K562 (cell line): ENCODE measurements around the gene OVCH2. TPM values are rescaled to one million over a fixed set of nuclear protein-coding genes. Genes with fewer than 3 reads are reported as not detected.

Experiments
- ATAC-seq: fragments of 200-7000 bp; cut with Tn5 transposase; 3 replicates; pipeline ENCODE4 v1.9.1; 2020; ENCODE audit warnings: moderate library complexity
- BruUV-seq: library from RNA; stranded (reverse); fragments of 400-500 nt; replicated peaks from 2 replicates; lab custom pipeline; 2021; lab: Mats Ljungman, UMichigan
- CTCF ChIA-PET: fragments of 300-600 bp; formaldehyde crosslinking; extraction: SDS; loops from one replicate; lab custom pipeline; 2021; ENCODE audit warnings: low intra/inter-chr PET ratio; lab: Yijun Ruan, JAX
- POLR2A ChIA-PET: fragments of 300-600, 350-650 bp; sonication (Branson Sonifier 250); formaldehyde crosslinking; extraction: SDS; loops from one replicate; lab custom pipeline; 2021; ENCODE audit warnings: antibody characterized with exemption, inconsistent platforms; lab: Yijun Ruan, JAX
- DNase-seq, 4 experiments: peaks; one replicate each; pipeline versions ENCODE4 v3.0.0 to v3.0.0-alpha.2; 2011 to 2018; ENCODE audit warnings: low spot score in 3 of 4, mixed read lengths in 3 of 4; ENCODE audit errors: extremely low read depth in 1 of 4
- FAIRE-seq: peaks from 2 replicates; lab custom pipeline; 2011; peaks lifted over from hg19 to GRCh38; lab: Jason Lieb, UNC
- H2AFZ ChIP-seq: 2 replicates; pipeline ENCODE4 v1.6.0; 2011; ENCODE audit warnings: low read depth, low read length, control low read depth, inconsistent platforms
- H3K27ac ChIP-seq: fragments of 200-600 bp; 3 replicates; pipeline ENCODE4 v1.8.0; 2011; ENCODE audit warnings: low read depth, mild to moderate bottlenecking, control low read depth, inconsistent platforms, low read length, moderate library complexity, mixed read lengths; ENCODE audit errors: extremely low read depth
- H3K27me3 ChIP-seq, 2 experiments: fragments of 300-600 bp in 1 of 2; 2 replicates in 1 of 2; 3 replicates in 1 of 2; pipeline versions ENCODE4 v1.6.0 to v1.8.0; 2011; ENCODE audit warnings: inconsistent platforms in 2 of 2, low read length in 2 of 2, mild to moderate bottlenecking in 1 of 2, mixed read lengths in 1 of 2, moderate library complexity in 1 of 2; ENCODE audit not compliant: control insufficient read depth in 2 of 2, insufficient read depth in 2 of 2
- H3K36me3 ChIP-seq: fragments of 300-600 bp; 3 replicates; pipeline ENCODE4 v1.8.0; 2011; ENCODE audit warnings: mild to moderate bottlenecking, low read length, inconsistent platforms; ENCODE audit not compliant: control insufficient read depth, insufficient read depth
- H3K4me1 ChIP-seq, 2 experiments: fragments of 200-600 bp in 1 of 2; replicated peaks in 1 of 2; 2 replicates in 1 of 2; 3 replicates in 1 of 2; pipeline versions ENCODE4 v1.5.1 to v1.8.0; 2011; ENCODE audit warnings: inconsistent platforms in 2 of 2, low read length in 2 of 2, mild to moderate bottlenecking in 1 of 2, mixed read lengths in 1 of 2, moderate library complexity in 1 of 2; ENCODE audit not compliant: control insufficient read depth in 2 of 2, insufficient read depth in 2 of 2
- H3K4me2 ChIP-seq: 2 replicates; pipeline ENCODE4 v1.6.1; 2011; ENCODE audit warnings: low read length, control low read depth, inconsistent platforms, mixed read lengths; ENCODE audit not compliant: insufficient read depth
- H3K4me3 ChIP-seq: fragments of 200-600 bp; sonication (generic), shearing (Covaris generic); 2 replicates; pipeline ENCODE4 v1.5.1; 2016; ENCODE audit warnings: control low read depth, inconsistent platforms
- H3K79me2 ChIP-seq: fragments of 200-600 bp; 3 replicates; pipeline ENCODE4 v1.8.0; 2011; ENCODE audit warnings: low read length, inconsistent platforms; ENCODE audit not compliant: control insufficient read depth, insufficient read depth
- H3K9ac ChIP-seq, 2 experiments: 2 replicates each; pipeline versions ENCODE4 v1.6.0 to v1.6.1; 2011; ENCODE audit warnings: low read depth in 2 of 2, low read length in 2 of 2, control low read depth in 1 of 2, inconsistent platforms in 1 of 2, mild to moderate bottlenecking in 1 of 2, mixed read lengths in 1 of 2; ENCODE audit not compliant: insufficient read depth in 1 of 2
- H3K9me1 ChIP-seq: one replicate; pipeline ENCODE4 v1.6.0; 2011; ENCODE audit warnings: inconsistent platforms, mild to moderate bottlenecking, low read length, moderate library complexity; ENCODE audit not compliant: control insufficient read depth, insufficient read depth
- H3K9me3 ChIP-seq: replicated peaks from 2 replicates; pipeline ENCODE4 v1.5.1; 2011; ENCODE audit warnings: low read depth, low read length, inconsistent platforms; ENCODE audit not compliant: control insufficient read depth, insufficient read depth
- H4K20me1 ChIP-seq: replicated peaks from 2 replicates; pipeline ENCODE4 v1.6.1; 2011; ENCODE audit warnings: low read length, inconsistent platforms, mixed read lengths; ENCODE audit not compliant: control insufficient read depth, insufficient read depth
- ARNT ChIP-seq, 2 experiments: fragments of 450-650 bp; IDR thresholded peaks; 2 replicates each; pipeline ENCODE4 v1.6.1; 2016; ENCODE audit warnings: mild to moderate bottlenecking in 1 of 2
- BRD9 ChIP-seq: fragments of 450-650 bp; IDR thresholded peaks from 2 replicates; pipeline ENCODE4 v1.6.1; 2018; ENCODE audit warnings: low read depth; ENCODE audit not compliant: partially characterized antibody
- ETS2 ChIP-seq: IDR thresholded peaks from 2 replicates; pipeline ENCODE4 v1.6.1; 2016; ENCODE audit warnings: borderline replicate concordance, missing genetic modification characterization, mild to moderate bottlenecking, moderate library complexity, missing compliant biosample characterization; ENCODE audit not compliant: poor library complexity, severe bottlenecking
- NFXL1 ChIP-seq: fragments of 450-650 bp; formaldehyde crosslinking; IDR thresholded peaks from 2 replicates; pipeline ENCODE4 v1.4.0; 2021; ENCODE audit warnings: mild to moderate bottlenecking
- NRF1 ChIP-seq, 2 experiments: fragments of 450-650 bp; IDR thresholded peaks in 1 of 2; conservative IDR thresholded peaks in 1 of 2; 2 replicates each; pipeline ENCODE4 v1.6.1; 2014; ENCODE audit warnings: mild to moderate bottlenecking in 2 of 2
- NUFIP1 ChIP-seq: fragments of 450-650 bp; IDR thresholded peaks from 2 replicates; pipeline ENCODE4 v1.6.1; 2018; ENCODE audit not compliant: partially characterized antibody
- PCBP1 ChIP-seq: fragments of 200-400 bp; formaldehyde crosslinking; IDR thresholded peaks from 2 replicates; pipeline ENCODE4 v1.6.1; 2018; ENCODE audit warnings: mild to moderate bottlenecking, low read depth, low read length; ENCODE audit not compliant: poor library complexity, severe bottlenecking
- PHF8 ChIP-seq: fragments of 200-600 bp; sonication (generic); IDR thresholded peaks from 2 replicates; pipeline ENCODE4 v1.6.1; 2012; ENCODE audit warnings: mixed run types, mild to moderate bottlenecking, inconsistent platforms, low read length, moderate library complexity, borderline replicate concordance
- RAD51 ChIP-seq: fragments of 450-650 bp; IDR thresholded peaks from 2 replicates; pipeline ENCODE4 v1.7.1; 2016; ENCODE audit warnings: low read depth, mild to moderate bottlenecking, borderline replicate concordance
- SAP30 ChIP-seq: fragments of 200-600 bp; sonication (generic); IDR thresholded peaks from 2 replicates; pipeline ENCODE4 v1.6.1; 2012; ENCODE audit warnings: borderline replicate concordance, low read depth, mild to moderate bottlenecking, moderate library complexity, low read length, control low read depth, inconsistent platforms; ENCODE audit not compliant: insufficient read depth, poor library complexity, severe bottlenecking
- TAF1 ChIP-seq: IDR thresholded peaks from 2 replicates; pipeline ENCODE4 v1.6.1; 2011; ENCODE audit warnings: mild to moderate bottlenecking, low read length, moderate library complexity; ENCODE audit not compliant: insufficient read depth, control insufficient read depth, severe bottlenecking; ENCODE audit errors: extremely low read depth
- ZNF175 ChIP-seq: fragments of 200-800 bp; sonication (Bioruptor generic); IDR thresholded peaks from 2 replicates; pipeline ENCODE4 v1.6.1; 2016; ENCODE audit warnings: low read depth, mild to moderate bottlenecking, missing genetic modification characterization, missing compliant biosample characterization
- ZNF224 ChIP-seq: sonication (generic); formaldehyde crosslinking; IDR thresholded peaks from 2 replicates; pipeline ENCODE4 v1.8.0; 2022; ENCODE audit warnings: mild to moderate bottlenecking, missing genetic modification reagents
- ZNF408 ChIP-seq: fragments of 250-450 bp; sonication (Bioruptor Pico); IDR thresholded peaks from 2 replicates; pipeline ENCODE4 v1.4.0; 2020; ENCODE audit warnings: low read depth, mild to moderate bottlenecking, moderate library complexity
- ZNF41 ChIP-seq: fragments of 250-450 bp; sonication (Bioruptor Pico); conservative IDR thresholded peaks from 2 replicates; pipeline ENCODE4 v1.4.0; 2020; ENCODE audit warnings: mild to moderate bottlenecking
- ZNF76 ChIP-seq: fragments of 250-450 bp; sonication (Bioruptor Pico); IDR thresholded peaks from 2 replicates; pipeline ENCODE4 v1.4.0; 2020; ENCODE audit warnings: mild to moderate bottlenecking, moderate library complexity, borderline replicate concordance
- WGBS: fragments of 100-300 bp; shearing (Covaris generic); methylation state at CpG from one replicate; pipeline ENCODE4 v1.1.6; 2016; ENCODE audit warnings: low coverage, mixed read lengths; ENCODE audit not compliant: insufficient coverage; ENCODE audit errors: missing lambda C conversion rate; 5-methylcytosine and 5-hydroxymethylcytosine counted together
- in situ Hi-C: fragments of 300-500 bp; cut with MboI; formaldehyde crosslinking; loops from 4 replicates; pipeline ENCODE4 v1.15.0; 2018; ENCODE audit warnings: inconsistent platforms, mixed read lengths
- intact Hi-C: fragments of 100-400 bp; cut with micrococcal nuclease; formaldehyde crosslinking; loops from 2 replicates; pipeline ENCODE4 v1.14.2; 2022
- polyA plus RNA-seq, 8 experiments: library from polyadenylated mRNA; depleted of rRNA in 4 of 8; stranded (reverse) in 5 of 8; unstranded in 3 of 8; fragments of >200 nt; fragmentation: Nextera tagmentation in 2 of 8; fragmentation: Illumina TruSeq in 1 of 8; extraction: Ambion mirVana in 2 of 8; extraction: Trizol in 1 of 8; gene quantifications; 2 replicates each; pipeline versions ENCODE4 v1.2.1 to v1.2.3, GENCODE V29; 2011 to 2014; ENCODE audit warnings: inconsistent platforms in 1 of 8, missing spikeins in 1 of 8
- total RNA-seq, 7 experiments: library from RNA; depleted of rRNA in 6 of 7; stranded (reverse); fragments of >200 nt in 6 of 7; fragmentation: Illumina TruSeq in 2 of 7; extraction: Trizol in 2 of 7; gene quantifications; 2 replicates each; pipeline versions ENCODE4 v1.2.1 to v1.2.3, GENCODE V29; 2011 to 2021; ENCODE audit warnings: low replicate concordance in 1 of 7
- TF ChIP-seq, protein P1 (sequence below): fragments of 450-650 bp; formaldehyde crosslinking; IDR thresholded peaks from 2 replicates; pipeline ENCODE4 v1.4.0; 2022; ENCODE audit warnings: mild to moderate bottlenecking, moderate library complexity

OVCH2 gene
- total and polyA plus RNA-seq, 9 of the 15 experiments (the other 6 are each of a cell fraction or from before 2014, with no cell fraction given) = not detected

DNA sequence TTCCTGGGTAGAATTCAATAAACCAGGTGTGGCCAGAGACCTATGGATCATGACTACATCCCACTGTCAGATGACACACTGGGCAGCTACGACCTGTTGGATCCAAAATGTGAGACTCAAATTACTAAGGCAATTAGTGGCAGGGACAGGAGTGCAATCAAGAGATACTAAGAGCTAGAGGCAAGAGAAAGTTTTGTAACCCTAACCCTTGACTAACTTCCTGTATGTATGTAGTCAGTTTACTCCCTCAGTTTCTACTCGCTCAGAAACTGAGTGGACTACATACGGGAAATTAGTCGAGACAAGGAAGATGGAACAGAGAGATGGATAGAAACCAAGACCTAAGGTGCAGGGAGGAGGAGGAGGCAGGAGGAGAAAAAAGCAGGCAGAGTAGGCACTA is 35.6 kb downstream of the OVCH2 start:
- Histone ChIP-seq H3K9ac (no peak overlapping the region), H3K36me3 (no peaks in the 10 kb centered on the region), H3K27ac (no peak overlapping the region), H3K79me2 (no peaks in the 10 kb centered on the region), H3K27me3 (peaks cover 0 to 18% of the 10 kb centered on the region in 2 experiments; a peak in 2 of 5 replicates), H3K4me3 (no peak overlapping the region), H3K4me1 (peaks cover 0 to 12% of the 10 kb centered on the region in 2 experiments; a peak in 4 of 5 replicates), H3K4me2 (no peak overlapping the region), H4K20me1 (no peaks in the 10 kb centered on the region), H2AFZ (no peak overlapping the region), H3K9me1 (no peaks in the 10 kb centered on the region), H3K9me3 (no peaks in the 10 kb centered on the region)
- no peak for FAIRE-seq
- BruUV-seq = no TSS peak
- no peak for ATAC-seq
- no peak for DNase-seq
- ChIA-PET POLR2A (interaction anchor here (0.6 kb wide), 1 partner anchor 267 kb away, joined by 4 read pairs; no protein-coding TSS in a partner anchor), CTCF (interaction anchor here (0.6 kb wide), 2 partner anchors 95 to 427 kb away, joined by 3 read pairs; no protein-coding TSS in a partner anchor)
- WGBS = 32% methylated on average over 4 of the region's 4 CpGs
- no peak for TF ChIP-seq ETS2 (tag)
- no peak for TF ChIP-seq NFXL1 (CRISPR knock-in tag)
- no peak for TF ChIP-seq ZNF76
- TF ChIP-seq ZNF175 = no peak
- no peak for TF ChIP-seq BRD9
- TF ChIP-seq, protein P1, sequence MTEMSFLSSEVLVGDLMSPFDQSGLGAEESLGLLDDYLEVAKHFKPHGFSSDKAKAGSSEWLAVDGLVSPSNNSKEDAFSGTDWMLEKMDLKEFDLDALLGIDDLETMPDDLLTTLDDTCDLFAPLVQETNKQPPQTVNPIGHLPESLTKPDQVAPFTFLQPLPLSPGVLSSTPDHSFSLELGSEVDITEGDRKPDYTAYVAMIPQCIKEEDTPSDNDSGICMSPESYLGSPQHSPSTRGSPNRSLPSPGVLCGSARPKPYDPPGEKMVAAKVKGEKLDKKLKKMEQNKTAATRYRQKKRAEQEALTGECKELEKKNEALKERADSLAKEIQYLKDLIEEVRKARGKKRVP (CRISPR knock-in tag) = no peak
- no peak for TF ChIP-seq RAD51
- TF ChIP-seq SAP30 = no peak
- no peak for TF ChIP-seq ZNF224 (CRISPR knock-in tag)
- TF ChIP-seq PHF8 = no peak
- no peak for TF ChIP-seq ZNF41
- TF ChIP-seq NRF1 (conservative IDR thresholded peaks at IDR 0.05 in 1 of 2, IDR thresholded peaks at IDR 0.05 in 1 of 2) = no peak
- TF ChIP-seq TAF1 = no peak
- TF ChIP-seq PCBP1 = no peak
- no peak for TF ChIP-seq ARNT (IDR thresholded peaks at IDR 0.05)
- no peak for TF ChIP-seq ZNF408 (CRISPR knock-in tag)
- TF ChIP-seq NUFIP1 = no peak
- in situ Hi-C loops (loop anchor here (25.0 kb wide), 1 partner anchor 583 kb away; the partner anchor contains the start of gene RBMXL2), intact Hi-C loops (no loop called here)
